K562 (cell line): Measurements from ENCODE around the gene CDKN1C. TPM values are rescaled to one million over a fixed set of nuclear protein-coding genes. Genes with fewer than 3 reads are reported as not detected.

Source experiments
- BRD4 ChIP-seq: fragments of 200-600 bp; sonication (generic); IDR thresholded peaks from 2 replicates; pipeline ENCODE4 v1.6.1; 2017; ENCODE audit warnings: inconsistent platforms
- CCNT2 ChIP-seq: IDR thresholded peaks from 2 replicates; pipeline ENCODE4 v1.6.1; 2011; ENCODE audit warnings: borderline replicate concordance, low read depth, mild to moderate bottlenecking, moderate library complexity, mixed read lengths, low read length; ENCODE audit not compliant: insufficient read length; ENCODE audit errors: extremely low read depth
- ERF ChIP-seq: fragments of 450-650 bp; formaldehyde crosslinking; IDR thresholded peaks from 2 replicates; pipeline ENCODE4 v1.4.0; 2020; ENCODE audit warnings: mild to moderate bottlenecking, mixed read lengths
- GABPB1 ChIP-seq: sonication (generic); formaldehyde crosslinking; IDR thresholded peaks from 2 replicates; pipeline ENCODE4 v1.8.0; 2022; ENCODE audit warnings: mild to moderate bottlenecking, missing genetic modification reagents
- HDGF ChIP-seq: fragments of 450-650 bp; IDR thresholded peaks from 2 replicates; pipeline ENCODE4 v1.6.1; 2016
- IRF2 ChIP-seq: sonication (generic); formaldehyde crosslinking; IDR thresholded peaks from 2 replicates; pipeline ENCODE4 v1.8.1; 2022; ENCODE audit warnings: mild to moderate bottlenecking, missing genetic modification reagents
- JUNB ChIP-seq: fragments of 450-650 bp; formaldehyde crosslinking; conservative IDR thresholded peaks from 2 replicates; pipeline ENCODE4 v1.4.0; 2020; ENCODE audit warnings: mild to moderate bottlenecking
- KAT7 ChIP-seq: sonication (generic); formaldehyde crosslinking; IDR thresholded peaks from 2 replicates; pipeline ENCODE4 v1.8.0; 2022; ENCODE audit warnings: missing genetic modification reagents, mild to moderate bottlenecking, borderline replicate concordance
- KDM5B ChIP-seq: fragments of 200-600 bp; sonication (generic); IDR thresholded peaks from 2 replicates; pipeline ENCODE4 v1.6.1; 2012; ENCODE audit warnings: low read depth, mild to moderate bottlenecking, moderate library complexity, low read length, control low read depth, inconsistent platforms; ENCODE audit not compliant: insufficient replicate concordance
- NEUROD1 ChIP-seq: fragments of 150-350 bp; IDR thresholded peaks from 2 replicates; pipeline ENCODE4 v1.6.1; 2014; ENCODE audit warnings: borderline replicate concordance, low read length, low read depth; ENCODE audit not compliant: partially characterized antibody
- NFE2L1 ChIP-seq: fragments of 450-650 bp; IDR thresholded peaks from 2 replicates; pipeline ENCODE4 v1.6.1; 2016; ENCODE audit warnings: missing genetic modification characterization, low read depth, mild to moderate bottlenecking, missing compliant biosample characterization, moderate library complexity, borderline replicate concordance
- NR2C2 ChIP-seq, 2 experiments: fragments of 200-800 bp in 1 of 2; sonication (Bioruptor generic) in 1 of 2; sonication (generic) in 1 of 2; formaldehyde crosslinking in 1 of 2; IDR thresholded peaks; 2 replicates each; pipeline versions ENCODE4 v1.6.1 to v1.8.0; 2016 to 2022; ENCODE audit warnings: mild to moderate bottlenecking in 1 of 2, missing compliant biosample characterization in 1 of 2, missing genetic modification characterization in 1 of 2, missing genetic modification reagents in 1 of 2
- PML ChIP-seq: IDR thresholded peaks from 2 replicates; pipeline ENCODE4 v1.6.1; 2012; ENCODE audit warnings: low read length, inconsistent platforms
- polyA plus RNA-seq, 8 experiments: library from polyadenylated mRNA; depleted of rRNA in 4 of 8; stranded (reverse) in 5 of 8; unstranded in 3 of 8; fragments of >200 nt; fragmentation: Nextera tagmentation in 2 of 8; fragmentation: Illumina TruSeq in 1 of 8; extraction: Ambion mirVana in 2 of 8; extraction: Trizol in 1 of 8; gene quantifications; 2 replicates each; pipeline versions ENCODE4 v1.2.1 to v1.2.3, GENCODE V29; 2011 to 2014; ENCODE audit warnings: inconsistent platforms in 1 of 8, missing spikeins in 1 of 8
- total RNA-seq, 7 experiments: library from RNA; depleted of rRNA in 6 of 7; stranded (reverse); fragments of >200 nt in 6 of 7; fragmentation: Illumina TruSeq in 2 of 7; extraction: Trizol in 2 of 7; gene quantifications; 2 replicates each; pipeline versions ENCODE4 v1.2.1 to v1.2.3, GENCODE V29; 2011 to 2021; ENCODE audit warnings: low replicate concordance in 1 of 7
- TF ChIP-seq, protein P1 (sequence below), 3 experiments: fragments of 200-800 bp in 1 of 3; fragments of 250-450 bp in 1 of 3; fragments of 450-650 bp in 1 of 3; sonication (Bioruptor Pico) in 1 of 3; sonication (Bioruptor generic) in 1 of 3; formaldehyde crosslinking in 1 of 3; IDR thresholded peaks; 2 replicates each; pipeline versions ENCODE4 v1.6.1 to v1.8.0; 2016 to 2022; ENCODE audit warnings: mild to moderate bottlenecking in 2 of 3, missing genetic modification characterization in 2 of 3, missing compliant biosample characterization in 1 of 3, moderate library complexity in 1 of 3
- TF ChIP-seq, protein P2 (sequence below): fragments of 200-800 bp; sonication (Bioruptor generic); IDR thresholded peaks from 2 replicates; pipeline ENCODE4 v1.6.1; 2017; ENCODE audit warnings: missing genetic modification characterization, missing compliant biosample characterization
- TF ChIP-seq, protein P3 (sequence below): IDR thresholded peaks from 3 replicates; pipeline ENCODE4 v1.6.1; 2011; ENCODE audit warnings: borderline replicate concordance, mild to moderate bottlenecking; ENCODE audit not compliant: insufficient read length, insufficient read depth
- TF ChIP-seq, protein P4 (sequence below): fragments of 450-650 bp; IDR thresholded peaks from 2 replicates; pipeline ENCODE4 v1.6.1; 2018; ENCODE audit warnings: mild to moderate bottlenecking, low read depth; ENCODE audit not compliant: partially characterized antibody

The CDKN1C gene
- total and polyA plus RNA-seq, 9 of the 15 experiments (the other 6 are each of a cell fraction or from before 2014, with no cell fraction given): 2.8 to 21.1 (median 9.3) TPM

DNA sequence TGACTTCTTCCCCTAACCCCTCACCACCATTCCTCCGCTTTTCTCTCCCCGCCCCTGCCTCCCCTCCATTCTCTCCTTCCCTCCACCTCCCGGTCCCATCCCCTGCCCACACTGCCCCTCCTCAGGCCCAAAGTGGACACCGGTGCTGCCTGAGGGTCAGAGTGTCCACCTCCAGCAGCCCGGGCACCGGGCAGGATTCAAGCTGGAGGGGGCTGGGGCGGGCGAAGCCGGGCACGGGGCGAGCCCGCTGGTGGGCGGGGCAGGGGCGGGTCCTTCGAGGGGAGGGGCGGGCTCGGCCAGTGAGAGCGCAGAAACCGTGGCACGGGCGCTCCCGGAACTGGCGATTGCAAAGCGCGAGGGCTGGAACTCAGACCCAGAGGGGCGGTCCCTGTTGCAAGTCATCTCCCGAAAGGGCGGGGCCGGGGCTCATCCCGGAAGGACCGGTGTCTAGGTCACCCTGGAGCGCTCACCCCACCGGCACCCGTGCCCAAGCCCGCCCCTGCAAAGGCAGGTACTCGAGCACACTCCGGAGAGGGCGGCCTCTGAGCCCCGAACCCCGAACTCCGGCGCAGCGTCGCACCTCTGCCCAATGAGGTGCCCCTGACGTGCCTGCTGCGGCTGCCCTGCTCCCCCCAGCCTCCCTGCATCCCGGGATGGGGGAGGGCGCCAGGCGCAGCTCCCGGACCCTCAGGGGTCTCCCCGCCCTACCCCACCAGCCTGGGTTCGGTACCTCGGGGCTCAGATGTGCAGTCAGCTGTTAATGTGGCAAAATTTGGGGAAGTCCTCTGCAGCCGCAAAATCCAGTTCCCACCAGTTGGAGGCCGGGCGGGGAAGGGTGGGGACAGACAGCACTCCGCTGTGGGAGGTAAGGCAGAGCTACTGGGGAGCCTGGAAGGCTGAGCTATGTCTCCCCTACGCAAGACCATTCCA lies 16.5 kb upstream of the CDKN1C start (continued):
- TF ChIP-seq, protein P1, sequence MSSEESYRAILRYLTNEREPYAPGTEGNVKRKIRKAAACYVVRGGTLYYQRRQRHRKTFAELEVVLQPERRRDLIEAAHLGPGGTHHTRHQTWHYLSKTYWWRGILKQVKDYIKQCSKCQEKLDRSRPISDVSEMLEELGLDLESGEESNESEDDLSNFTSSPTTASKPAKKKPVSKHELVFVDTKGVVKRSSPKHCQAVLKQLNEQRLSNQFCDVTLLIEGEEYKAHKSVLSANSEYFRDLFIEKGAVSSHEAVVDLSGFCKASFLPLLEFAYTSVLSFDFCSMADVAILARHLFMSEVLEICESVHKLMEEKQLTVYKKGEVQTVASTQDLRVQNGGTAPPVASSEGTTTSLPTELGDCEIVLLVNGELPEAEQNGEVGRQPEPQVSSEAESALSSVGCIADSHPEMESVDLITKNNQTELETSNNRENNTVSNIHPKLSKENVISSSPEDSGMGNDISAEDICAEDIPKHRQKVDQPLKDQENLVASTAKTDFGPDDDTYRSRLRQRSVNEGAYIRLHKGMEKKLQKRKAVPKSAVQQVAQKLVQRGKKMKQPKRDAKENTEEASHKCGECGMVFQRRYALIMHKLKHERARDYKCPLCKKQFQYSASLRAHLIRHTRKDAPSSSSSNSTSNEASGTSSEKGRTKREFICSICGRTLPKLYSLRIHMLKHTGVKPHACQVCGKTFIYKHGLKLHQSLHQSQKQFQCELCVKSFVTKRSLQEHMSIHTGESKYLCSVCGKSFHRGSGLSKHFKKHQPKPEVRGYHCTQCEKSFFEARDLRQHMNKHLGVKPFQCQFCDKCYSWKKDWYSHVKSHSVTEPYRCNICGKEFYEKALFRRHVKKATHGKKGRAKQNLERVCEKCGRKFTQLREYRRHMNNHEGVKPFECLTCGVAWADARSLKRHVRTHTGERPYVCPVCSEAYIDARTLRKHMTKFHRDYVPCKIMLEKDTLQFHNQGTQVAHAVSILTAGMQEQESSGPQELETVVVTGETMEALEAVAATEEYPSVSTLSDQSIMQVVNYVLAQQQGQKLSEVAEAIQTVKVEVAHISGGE (CRISPR knock-in tag; IDR thresholded peaks at IDR 0.05): peak in 1 of 3 experiments; percentile 77; a peak in 2 of 6 replicates
- TF ChIP-seq, protein P2, sequence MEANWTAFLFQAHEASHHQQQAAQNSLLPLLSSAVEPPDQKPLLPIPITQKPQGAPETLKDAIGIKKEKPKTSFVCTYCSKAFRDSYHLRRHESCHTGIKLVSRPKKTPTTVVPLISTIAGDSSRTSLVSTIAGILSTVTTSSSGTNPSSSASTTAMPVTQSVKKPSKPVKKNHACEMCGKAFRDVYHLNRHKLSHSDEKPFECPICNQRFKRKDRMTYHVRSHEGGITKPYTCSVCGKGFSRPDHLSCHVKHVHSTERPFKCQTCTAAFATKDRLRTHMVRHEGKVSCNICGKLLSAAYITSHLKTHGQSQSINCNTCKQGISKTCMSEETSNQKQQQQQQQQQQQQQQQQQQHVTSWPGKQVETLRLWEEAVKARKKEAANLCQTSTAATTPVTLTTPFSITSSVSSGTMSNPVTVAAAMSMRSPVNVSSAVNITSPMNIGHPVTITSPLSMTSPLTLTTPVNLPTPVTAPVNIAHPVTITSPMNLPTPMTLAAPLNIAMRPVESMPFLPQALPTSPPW (CRISPR knock-in tag): peak; percentile 84
- TF ChIP-seq HDGF (no peak), KAT7 (CRISPR knock-in tag) (0 out of 2 replicates have a peak, but pooled peaks have one; percentile 35), NFE2L1 (tag) (no peak), ERF (CRISPR knock-in tag) (0 out of 2 replicates have a peak, but pooled peaks have one; percentile 34), NR2C2 (CRISPR knock-in tag; IDR thresholded peaks at IDR 0.05) (peak; percentile 35; the same call in 1 of the 2 replicates), NR2C2 (tag; IDR thresholded peaks at IDR 0.05) (no peak), JUNB (no peak), BRD4 (0 out of 2 replicates have a peak, but pooled peaks have one; percentile 21), CCNT2 (peak; percentile 43), NEUROD1 (peak; percentile 13), PML (no peak; the same call in 1 of the 2 replicates), IRF2 (no peak), KDM5B (peak; percentile 32), GABPB1 (CRISPR knock-in tag) (peak; percentile 53; the same call in 1 of the 2 replicates)
- TF ChIP-seq, protein P3, sequence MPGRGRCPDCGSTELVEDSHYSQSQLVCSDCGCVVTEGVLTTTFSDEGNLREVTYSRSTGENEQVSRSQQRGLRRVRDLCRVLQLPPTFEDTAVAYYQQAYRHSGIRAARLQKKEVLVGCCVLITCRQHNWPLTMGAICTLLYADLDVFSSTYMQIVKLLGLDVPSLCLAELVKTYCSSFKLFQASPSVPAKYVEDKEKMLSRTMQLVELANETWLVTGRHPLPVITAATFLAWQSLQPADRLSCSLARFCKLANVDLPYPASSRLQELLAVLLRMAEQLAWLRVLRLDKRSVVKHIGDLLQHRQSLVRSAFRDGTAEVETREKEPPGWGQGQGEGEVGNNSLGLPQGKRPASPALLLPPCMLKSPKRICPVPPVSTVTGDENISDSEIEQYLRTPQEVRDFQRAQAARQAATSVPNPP: no peak
- TF ChIP-seq, protein P4, sequence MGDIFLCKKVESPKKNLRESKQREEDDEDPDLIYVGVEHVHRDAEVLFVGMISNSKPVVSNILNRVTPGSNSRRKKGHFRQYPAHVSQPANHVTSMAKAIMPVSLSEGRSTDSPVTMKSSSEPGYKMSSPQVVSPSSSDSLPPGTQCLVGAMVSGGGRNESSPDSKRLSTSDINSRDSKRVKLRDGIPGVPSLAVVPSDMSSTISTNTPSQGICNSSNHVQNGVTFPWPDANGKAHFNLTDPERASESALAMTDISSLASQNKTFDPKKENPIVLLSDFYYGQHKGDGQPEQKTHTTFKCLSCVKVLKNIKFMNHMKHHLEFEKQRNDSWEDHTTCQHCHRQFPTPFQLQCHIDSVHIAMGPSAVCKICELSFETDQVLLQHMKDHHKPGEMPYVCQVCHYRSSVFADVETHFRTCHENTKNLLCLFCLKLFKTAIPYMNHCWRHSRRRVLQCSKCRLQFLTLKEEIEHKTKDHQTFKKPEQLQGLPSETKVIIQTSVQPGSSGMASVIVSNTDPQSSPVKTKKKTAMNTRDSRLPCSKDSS: no peak
